Activated CD8-positive, alpha-beta T cell treated with anti-CD3 and anti-CD28 coated beads for 36 hours (primary cell): ENCODE data around the gene ADARB2. TPM values are rescaled to one million over a fixed set of nuclear protein-coding genes. Genes with fewer than 3 reads are reported as not detected.

ENCODE experiments used
- ATAC-seq: fragments of 200-7000 bp; cut with Tn5 transposase; one replicate; pipeline ENCODE4 v1.10.0; 2021; ENCODE audit warnings: mild to moderate bottlenecking, moderate library complexity
- CTCF ChIA-PET: fragments of 350-600 bp; sonication (Branson Sonifier 250); formaldehyde crosslinking; loops from one replicate; lab custom pipeline; 2021; ENCODE audit warnings: antibody characterized with exemption; lab: Charles Lee
- POLR2A ChIA-PET: fragments of 350-600 bp; sonication (Branson Sonifier 250); formaldehyde crosslinking; loops from one replicate; lab custom pipeline; 2021; ENCODE audit warnings: antibody characterized with exemption; lab: Charles Lee
- DNase-seq: peaks from one replicate; pipeline ENCODE4 v3.0.0-alpha.2; 2020
- H3K27ac Mint-ChIP-seq: one replicate; pipeline ENCODE4 v1.8.0; 2021; ENCODE audit warnings: mild to moderate bottlenecking, mixed read lengths
- H3K27me3 Mint-ChIP-seq: one replicate; pipeline ENCODE4 v1.8.0; 2021; ENCODE audit warnings: mixed read lengths
- H3K36me3 Mint-ChIP-seq: one replicate; pipeline ENCODE4 v1.8.0; 2021; ENCODE audit warnings: low read depth, mixed read lengths
- H3K4me1 Mint-ChIP-seq: one replicate; pipeline ENCODE4 v1.8.0; 2021; ENCODE audit warnings: low read depth, mixed read lengths
- H3K4me3 Mint-ChIP-seq: one replicate; pipeline ENCODE4 v1.8.0; 2021; ENCODE audit warnings: mild to moderate bottlenecking, moderate library complexity, mixed read lengths
- H3K9me3 Mint-ChIP-seq: one replicate; pipeline ENCODE4 v1.8.0; 2021; ENCODE audit warnings: mixed read lengths
- CTCF ChIP-seq: fragments of 200-600 bp; IDR thresholded peaks from one replicate; pipeline ENCODE4 v1.8.0; 2022; ENCODE audit warnings: antibody characterized with exemption, mild to moderate bottlenecking
- intact Hi-C: fragments of 100-400 bp; cut with micrococcal nuclease; formaldehyde crosslinking; loops from one replicate; pipeline ENCODE4 v1.10.0; 2022
- total RNA-seq, 2 experiments: library from RNA; stranded (reverse); gene quantifications; one replicate each; pipeline ENCODE4 v1.2.3, GENCODE V29; 2021

ADARB2 gene
- total RNA-seq, 2 experiments from 2014 or later, result 1.3 to 1.6 TPM

- ATAC-seq (no peak), DNase-seq (no peak)
- POLR2A ChIA-PET, result interaction anchor here (0.9 kb wide), 1 partner anchor 13 kb away, joined by 3 read pairs; no protein-coding TSS in a partner anchor
- H3K27me3 Mint-ChIP-seq, result peaks cover 1% of the 10 kb centered on the region
- no peak overlapping the region for H3K4me3 Mint-ChIP-seq
- CTCF ChIA-PET, result no interaction called here
- H3K4me1 Mint-ChIP-seq, result peaks cover 10% of the 10 kb centered on the region
- intact Hi-C loops, result no loop called here
- no peaks in the 10 kb centered on the region for H3K9me3 Mint-ChIP-seq
- H3K27ac Mint-ChIP-seq, result no peak overlapping the region
- H3K36me3 Mint-ChIP-seq, result no peaks in the 10 kb centered on the region
- no peak for TF ChIP-seq CTCF
Measured at GRCh38 chr10:1191752-1192151, 545.6 kb downstream of the ADARB2 start.

- ChIA-PET POLR2A (no interaction called here), CTCF (no interaction called here)
- ATAC-seq (no peak), DNase-seq (no peak)
- H3K4me1 Mint-ChIP-seq, result peaks cover 10% of the 10 kb centered on the region
- no peak overlapping the region for H3K4me3 Mint-ChIP-seq
- no peaks in the 10 kb centered on the region for H3K27me3 Mint-ChIP-seq
- H3K27ac Mint-ChIP-seq, result no peak overlapping the region
- H3K9me3 Mint-ChIP-seq, result no peaks in the 10 kb centered on the region
- TF ChIP-seq CTCF, result no peak
- intact Hi-C loops, result no loop called here
- no peaks in the 10 kb centered on the region for H3K36me3 Mint-ChIP-seq
Measured at GRCh38 chr10:1190791-1191490, 546.4 kb downstream of the ADARB2 start.

GRCh38 chr10:1190052-1190395, 547.3 kb downstream of the ADARB2 start:
- no peak for TF ChIP-seq CTCF
- POLR2A ChIA-PET, result no interaction called here
- ATAC-seq (no peak), DNase-seq (no peak)
- Mint-ChIP-seq H3K36me3 (no peaks in the 10 kb centered on the region), H3K27ac (no peak overlapping the region), H3K4me1 (peaks cover 10% of the 10 kb centered on the region), H3K27me3 (no peaks in the 10 kb centered on the region), H3K4me3 (no peak overlapping the region), H3K9me3 (no peaks in the 10 kb centered on the region)
- intact Hi-C loops, result no loop called here
- CTCF ChIA-PET, result no interaction called here

GRCh38 chr10:1189166-1190051, 547.9 kb downstream of the ADARB2 start:
- CTCF ChIA-PET, result no interaction called here
- H3K27ac Mint-ChIP-seq, result no peak overlapping the region
- POLR2A ChIA-PET, result no interaction called here

More at GRCh38 chr10:1189166-1190051, 547.9 kb downstream of the ADARB2 start:
- intact Hi-C loops, result no loop called here
- Mint-ChIP-seq H3K9me3 (no peaks in the 10 kb centered on the region), H3K36me3 (no peaks in the 10 kb centered on the region), H3K27me3 (no peaks in the 10 kb centered on the region), H3K4me1 (peaks cover 10% of the 10 kb centered on the region), H3K4me3 (no peak overlapping the region)
- TF ChIP-seq CTCF, result no peak
- ATAC-seq, result no peak
- DNase-seq, result no peak
